ENCODE results near the gene LDLRAD3. TPM values are rescaled to one million over a fixed set of nuclear protein-coding genes. Genes with fewer than 3 reads are reported as not detected.

The LDLRAD3 gene
- total RNA-seq, 1 experiment from 2014 or later: 19.0 TPM

DNA sequence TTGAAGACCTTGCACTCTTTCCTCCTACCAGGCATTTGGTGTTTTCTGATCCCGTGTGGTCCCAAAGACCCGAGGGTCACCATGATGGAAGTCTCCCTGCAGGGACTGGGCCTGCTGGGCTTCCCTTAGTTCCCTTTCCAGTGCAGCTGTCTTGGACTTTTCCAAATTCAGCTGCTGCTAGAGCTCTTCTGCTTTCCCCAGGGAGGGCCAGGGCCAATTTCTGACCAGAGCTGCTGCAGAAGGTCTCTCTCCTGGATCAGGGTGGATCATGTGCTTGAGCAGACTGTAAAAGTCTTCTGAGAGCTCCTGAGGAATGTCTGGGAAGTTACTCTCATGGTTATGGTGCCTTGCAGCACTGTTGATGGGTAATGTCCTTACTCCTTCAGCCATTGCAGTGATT lies 23.2 kb downstream of the LDLRAD3 start:
- H3K27ac ChIP-seq (ENCODE audit: low read depth, low read length): no peak overlapping the region
- no TSS peak for BruUV-seq (replicated peaks)
- no peaks in the 10 kb centered on the region for H3K4me1 ChIP-seq (ENCODE audit: control insufficient read depth in 1 of 2, insufficient read depth in 2 of 2, low read length in 2 of 2)
- peaks cover 36% of the 10 kb centered on the region for H3K79me2 ChIP-seq (ENCODE audit: insufficient read depth, low read length)
- no peaks in the 10 kb centered on the region for H3K36me3 ChIP-seq (ENCODE audit: control insufficient read depth in 1 of 2, insufficient read depth in 2 of 2, low read length in 2 of 2)
- no peak overlapping the region for H2AFZ ChIP-seq (ENCODE audit: low read depth, low read length, poor library complexity, severe bottlenecking)
- H3K9me3 ChIP-seq (ENCODE audit: control insufficient read depth in 1 of 2, insufficient read depth in 1 of 2, low read depth in 1 of 2, low read length in 2 of 2): peaks cover 3 to 4% of the 10 kb centered on the region in 2 experiments; a peak in 1 of 4 replicates
- no peak for TF ChIP-seq SIN3A (IDR thresholded peaks at IDR 0.05; ENCODE audit: low read depth)
- TF ChIP-seq, protein P1, sequence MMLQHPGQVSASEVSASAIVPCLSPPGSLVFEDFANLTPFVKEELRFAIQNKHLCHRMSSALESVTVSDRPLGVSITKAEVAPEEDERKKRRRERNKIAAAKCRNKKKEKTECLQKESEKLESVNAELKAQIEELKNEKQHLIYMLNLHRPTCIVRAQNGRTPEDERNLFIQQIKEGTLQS (IDR thresholded peaks at IDR 0.05): no peak
- no peak for TF ChIP-seq JUND (IDR thresholded peaks at IDR 0.05)
- no peak for TF ChIP-seq FOSL1 (IDR thresholded peaks at IDR 0.05; ENCODE audit: low read depth)
- no peak for TF ChIP-seq ZFX (IDR thresholded peaks at IDR 0.05)
- no peak for TF ChIP-seq EZH2 (IDR thresholded peaks at IDR 0.05)
- TF ChIP-seq YY1 (IDR thresholded peaks at IDR 0.05; ENCODE audit: extremely low read depth, insufficient replicate concordance, low read depth, low read length): no peak
- no peak for TF ChIP-seq CBX3 (IDR thresholded peaks at IDR 0.05; ENCODE audit: low read depth)
- no peak for TF ChIP-seq RAD21 (IDR thresholded peaks at IDR 0.05; ENCODE audit: low read depth)
- no peak for TF ChIP-seq SP1 (IDR thresholded peaks at IDR 0.05; ENCODE audit: low read depth)
- POLR2A ChIA-PET: no interaction called here
- RAD21 ChIA-PET (ENCODE audit: low non-redundant PET in 1 of 2, low total read pairs in 2 of 2, uncharacterized antibody in 2 of 2, unreplicated experiment in 2 of 2): no interaction called here
- no peak overlapping the region for H3K4me2 ChIP-seq (ENCODE audit: low read length)
- CTCF ChIA-PET: no interaction called here
- H3K4me3 ChIP-seq (replicated peaks in 1 of 2; ENCODE audit: low read depth in 1 of 2, low read length in 2 of 2): no peak overlapping the region
- no peak for DNase-seq (ENCODE audit: low read depth, low spot score)
- no peak overlapping the region for H3K9ac ChIP-seq (ENCODE audit: low read length)
- ATAC-seq: no peak
- H3K9me2 ChIP-seq (ENCODE audit: insufficient read depth): no peaks in the 10 kb centered on the region
- intact Hi-C loops (cut with micrococcal nuclease): no loop called here
- no peaks in the 10 kb centered on the region for H4K20me1 ChIP-seq (ENCODE audit: insufficient read depth)
- no peaks in the 10 kb centered on the region for H3K27me3 ChIP-seq (ENCODE audit: insufficient read depth, low read length)

DNA sequence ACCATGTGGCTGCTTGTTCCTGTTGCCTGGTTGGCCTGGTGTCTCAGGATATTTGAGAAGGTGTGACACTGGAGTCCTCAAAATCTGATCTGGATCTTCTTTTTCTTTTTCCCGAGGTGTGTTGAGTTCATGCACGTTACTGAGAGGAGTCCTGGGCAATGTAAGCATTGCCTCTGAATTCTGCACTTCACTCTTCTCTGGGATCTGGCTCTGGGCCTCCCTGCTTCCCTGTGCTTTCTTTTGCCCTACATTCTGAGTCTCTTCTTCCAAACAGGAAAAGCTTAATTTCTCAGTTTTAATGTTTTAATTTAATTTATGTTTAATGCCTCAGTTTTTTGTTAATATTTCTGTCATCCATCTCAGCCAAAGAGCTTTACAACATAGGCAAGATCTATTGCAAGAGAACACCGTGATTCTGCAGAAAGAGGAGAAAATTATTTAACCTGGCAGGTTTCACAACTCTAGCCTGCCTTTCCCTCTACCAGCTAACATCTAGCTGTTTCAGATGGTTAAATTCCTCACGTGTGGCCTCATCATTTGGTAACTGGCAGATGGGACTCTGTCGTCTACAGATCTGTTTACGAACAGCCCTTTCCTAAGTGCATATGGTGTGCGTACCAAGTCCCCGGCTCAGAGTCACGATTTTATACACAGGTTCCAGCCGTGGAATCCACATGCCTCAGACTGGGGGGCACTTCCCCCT lies 24.7 kb downstream of the LDLRAD3 start:
- RAD21 ChIA-PET (ENCODE audit: low non-redundant PET in 1 of 2, low total read pairs in 2 of 2, uncharacterized antibody in 2 of 2, unreplicated experiment in 2 of 2): no interaction called here
- Histone ChIP-seq H3K4me3 (replicated peaks in 1 of 2; ENCODE audit: low read depth in 1 of 2, low read length in 2 of 2) (no peak overlapping the region), H3K9ac (ENCODE audit: low read length) (no peak overlapping the region), H3K4me1 (ENCODE audit: control insufficient read depth in 1 of 2, insufficient read depth in 2 of 2, low read length in 2 of 2) (no peaks in the 10 kb centered on the region), H2AFZ (ENCODE audit: low read depth, low read length, poor library complexity, severe bottlenecking) (no peak overlapping the region), H3K36me3 (ENCODE audit: control insufficient read depth in 1 of 2, insufficient read depth in 2 of 2, low read length in 2 of 2) (no peaks in the 10 kb centered on the region), H3K27me3 (ENCODE audit: insufficient read depth, low read length) (no peaks in the 10 kb centered on the region), H3K9me2 (ENCODE audit: insufficient read depth) (no peaks in the 10 kb centered on the region), H3K27ac (ENCODE audit: low read depth, low read length) (no peak overlapping the region), H4K20me1 (ENCODE audit: insufficient read depth) (no peaks in the 10 kb centered on the region), H3K4me2 (ENCODE audit: low read length) (no peak overlapping the region), H3K79me2 (ENCODE audit: insufficient read depth, low read length) (peaks cover 43% of the 10 kb centered on the region), H3K9me3 (ENCODE audit: control insufficient read depth in 1 of 2, insufficient read depth in 1 of 2, low read depth in 1 of 2, low read length in 2 of 2) (peaks cover 1% of the 10 kb centered on the region in 2 experiments; a peak in 1 of 4 replicates)
- CTCF ChIA-PET: no interaction called here
- BruUV-seq (replicated peaks): no TSS peak
- intact Hi-C loops (cut with micrococcal nuclease): no loop called here
- DNase-seq (ENCODE audit: low read depth, low spot score) (no peak), ATAC-seq (no peak)
- POLR2A ChIA-PET: no interaction called here
- TF ChIP-seq EGR1 (IDR thresholded peaks at IDR 0.05; ENCODE audit: low read depth) (no peak), SRF (IDR thresholded peaks at IDR 0.05; ENCODE audit: low read depth) (no peak), JUND (IDR thresholded peaks at IDR 0.05) (no peak), YY1 (IDR thresholded peaks at IDR 0.05; ENCODE audit: extremely low read depth, insufficient replicate concordance, low read depth, low read length) (no peak), FOSL1 (IDR thresholded peaks at IDR 0.05; ENCODE audit: low read depth) (no peak), EZH2phosphoT487 (IDR thresholded peaks at IDR 0.05; ENCODE audit: borderline replicate concordance) (no peak), ZFX (IDR thresholded peaks at IDR 0.05) (no peak), EZH2 (IDR thresholded peaks at IDR 0.05) (no peak)
- TF ChIP-seq, protein P2, sequence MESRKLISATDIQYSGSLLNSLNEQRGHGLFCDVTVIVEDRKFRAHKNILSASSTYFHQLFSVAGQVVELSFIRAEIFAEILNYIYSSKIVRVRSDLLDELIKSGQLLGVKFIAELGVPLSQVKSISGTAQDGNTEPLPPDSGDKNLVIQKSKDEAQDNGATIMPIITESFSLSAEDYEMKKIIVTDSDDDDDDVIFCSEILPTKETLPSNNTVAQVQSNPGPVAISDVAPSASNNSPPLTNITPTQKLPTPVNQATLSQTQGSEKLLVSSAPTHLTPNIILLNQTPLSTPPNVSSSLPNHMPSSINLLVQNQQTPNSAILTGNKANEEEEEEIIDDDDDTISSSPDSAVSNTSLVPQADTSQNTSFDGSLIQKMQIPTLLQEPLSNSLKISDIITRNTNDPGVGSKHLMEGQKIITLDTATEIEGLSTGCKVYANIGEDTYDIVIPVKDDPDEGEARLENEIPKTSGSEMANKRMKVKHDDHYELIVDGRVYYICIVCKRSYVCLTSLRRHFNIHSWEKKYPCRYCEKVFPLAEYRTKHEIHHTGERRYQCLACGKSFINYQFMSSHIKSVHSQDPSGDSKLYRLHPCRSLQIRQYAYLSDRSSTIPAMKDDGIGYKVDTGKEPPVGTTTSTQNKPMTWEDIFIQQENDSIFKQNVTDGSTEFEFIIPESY (IDR thresholded peaks at IDR 0.05; ENCODE audit: extremely low read depth, insufficient replicate concordance, low read length): no peak
- TF ChIP-seq, protein P1 (IDR thresholded peaks at IDR 0.05): no peak
